ENCODE results near the gene GABRB1. TPM values are rescaled to one million over a fixed set of nuclear protein-coding genes. Genes with fewer than 3 reads are reported as not detected.

GABRB1 gene
- total RNA-seq, result not detected

DNA sequence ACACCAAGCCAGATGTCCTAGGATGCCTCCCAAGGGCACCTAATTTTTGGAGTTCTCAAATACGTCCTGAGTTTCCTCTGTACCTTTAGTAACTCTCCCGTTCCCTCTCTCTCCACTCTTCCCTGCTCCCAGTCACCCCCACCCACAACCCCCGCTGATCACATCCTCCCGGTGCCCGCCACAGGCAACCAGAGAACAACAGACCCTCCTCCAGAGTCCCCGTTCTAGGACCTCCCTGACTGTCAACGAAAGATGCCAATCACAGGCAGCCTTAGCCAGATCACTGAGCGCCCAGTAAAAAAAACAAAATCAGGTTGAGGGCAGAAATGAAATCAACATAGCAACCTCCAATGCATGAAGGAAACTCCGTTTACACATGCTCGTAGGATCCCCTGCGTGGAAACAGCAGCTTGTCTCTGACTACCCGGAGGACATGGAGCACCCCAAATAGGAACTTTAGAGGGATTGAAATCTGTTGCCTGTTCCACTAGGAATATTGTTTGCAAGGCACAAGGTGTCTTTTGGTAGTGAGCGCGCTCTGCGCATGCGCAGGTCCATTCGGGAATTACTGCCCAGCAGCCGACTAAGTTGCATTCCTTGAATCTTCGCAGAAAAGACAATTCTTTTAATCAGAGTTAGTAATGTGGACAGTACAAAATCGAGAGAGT, at the start of gene GABRB1:
GABRB1 (plus strand) TSS at position 557 of the 668 bp plus-strand sequence.
- no peaks in the 10 kb centered on the region for H3K4me1 ChIP-seq (replicated peaks)
- H3K9me3 ChIP-seq, result no peaks in the 10 kb centered on the region
- H3K27me3 ChIP-seq (replicated peaks; ENCODE audit: insufficient read depth), result no peaks in the 10 kb centered on the region
- no peak for DNase-seq (ENCODE audit: low spot score)
- intact Hi-C loops (cut with DNase I), result no loop called here
- TF ChIP-seq, protein P1, sequence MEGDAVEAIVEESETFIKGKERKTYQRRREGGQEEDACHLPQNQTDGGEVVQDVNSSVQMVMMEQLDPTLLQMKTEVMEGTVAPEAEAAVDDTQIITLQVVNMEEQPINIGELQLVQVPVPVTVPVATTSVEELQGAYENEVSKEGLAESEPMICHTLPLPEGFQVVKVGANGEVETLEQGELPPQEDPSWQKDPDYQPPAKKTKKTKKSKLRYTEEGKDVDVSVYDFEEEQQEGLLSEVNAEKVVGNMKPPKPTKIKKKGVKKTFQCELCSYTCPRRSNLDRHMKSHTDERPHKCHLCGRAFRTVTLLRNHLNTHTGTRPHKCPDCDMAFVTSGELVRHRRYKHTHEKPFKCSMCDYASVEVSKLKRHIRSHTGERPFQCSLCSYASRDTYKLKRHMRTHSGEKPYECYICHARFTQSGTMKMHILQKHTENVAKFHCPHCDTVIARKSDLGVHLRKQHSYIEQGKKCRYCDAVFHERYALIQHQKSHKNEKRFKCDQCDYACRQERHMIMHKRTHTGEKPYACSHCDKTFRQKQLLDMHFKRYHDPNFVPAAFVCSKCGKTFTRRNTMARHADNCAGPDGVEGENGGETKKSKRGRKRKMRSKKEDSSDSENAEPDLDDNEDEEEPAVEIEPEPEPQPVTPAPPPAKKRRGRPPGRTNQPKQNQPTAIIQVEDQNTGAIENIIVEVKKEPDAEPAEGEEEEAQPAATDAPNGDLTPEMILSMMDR (IDR thresholded peaks at IDR 0.05), result no peak
- TF ChIP-seq POLR2A (IDR thresholded peaks at IDR 0.05), result no peak
- TF ChIP-seq POLR2AphosphoS5 (IDR thresholded peaks at IDR 0.05), result no peak
- no peak within 1 kb of the TSS for H3K4me3 ChIP-seq
- 4% methylated on average over 20 of the region's 20 CpGs for WGBS
- no peak within 1 kb of the TSS for H3K27ac ChIP-seq
- no peaks in the 10 kb centered on the region for H3K36me3 ChIP-seq

DNA sequence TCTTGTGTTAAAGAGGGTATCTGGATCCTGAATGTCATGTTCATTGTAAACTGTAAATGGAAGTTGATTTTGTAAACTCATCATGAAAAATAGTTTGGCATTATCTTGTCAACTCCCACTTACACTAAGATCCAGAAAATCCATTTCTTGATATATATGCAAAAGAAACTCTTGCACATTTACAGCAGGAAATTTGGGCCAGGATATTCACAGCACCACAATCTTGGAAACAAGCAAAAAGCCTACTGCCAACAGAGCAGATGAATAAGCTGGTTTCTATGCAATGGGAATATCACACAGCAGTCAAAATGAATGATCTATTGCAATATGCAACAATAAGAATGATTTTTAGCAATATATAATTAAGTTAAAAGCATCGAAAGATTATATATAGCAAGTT, 46.6 kb upstream of the GABRB1 start:
- H3K27ac ChIP-seq, result no peak overlapping the region
- no peaks in the 10 kb centered on the region for H3K27me3 ChIP-seq (replicated peaks; ENCODE audit: insufficient read depth)
- H3K9me3 ChIP-seq, result no peaks in the 10 kb centered on the region
- intact Hi-C loops (cut with DNase I), result no loop called here
- H3K4me3 ChIP-seq, result no peak overlapping the region
- DNase-seq (ENCODE audit: low spot score), result no peak
- TF ChIP-seq POLR2A (IDR thresholded peaks at IDR 0.05) (no peak), POLR2AphosphoS5 (IDR thresholded peaks at IDR 0.05) (no peak)
- TF ChIP-seq, protein P1 (IDR thresholded peaks at IDR 0.05), result no peak
- WGBS, result 93% methylated on average over 1 of the region's 1 CpG
- no peaks in the 10 kb centered on the region for H3K36me3 ChIP-seq
- H3K4me1 ChIP-seq (replicated peaks), result no peaks in the 10 kb centered on the region

DNA sequence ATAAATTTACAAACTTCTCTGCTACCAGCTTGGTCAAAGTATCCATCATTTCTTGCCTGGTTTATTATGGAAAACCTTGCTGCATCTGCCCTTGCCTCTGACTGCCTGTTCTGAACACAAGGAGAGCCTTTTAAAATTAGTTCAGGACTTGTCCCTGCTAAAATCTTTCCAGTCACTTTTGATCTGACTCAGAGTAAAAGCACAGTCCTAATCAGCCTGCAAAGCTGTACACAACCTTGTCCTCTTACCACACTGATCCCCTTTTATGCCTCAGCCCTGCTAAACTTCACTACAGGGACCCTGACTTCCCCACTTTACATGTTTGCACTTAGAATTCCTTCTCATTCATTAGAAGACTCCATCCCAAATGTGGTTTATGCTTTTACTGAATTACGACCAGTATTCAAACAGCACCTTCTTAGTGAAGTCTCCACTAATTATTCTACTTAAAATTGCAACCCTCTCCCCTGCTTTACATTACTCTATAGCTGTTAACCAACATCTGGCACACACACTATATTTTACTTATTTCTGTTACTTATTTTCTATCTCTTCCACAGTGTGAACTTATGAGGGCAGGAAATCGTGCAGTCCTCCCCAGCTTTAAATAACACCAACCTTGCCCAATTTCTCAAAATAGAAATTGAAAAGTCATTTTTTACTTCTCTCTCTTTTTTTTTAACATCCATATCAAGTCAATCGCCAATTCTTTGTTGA, 44.3 kb upstream of the GABRB1 start:
- TF ChIP-seq, protein P1 (IDR thresholded peaks at IDR 0.05), result no peak
- TF ChIP-seq POLR2A (IDR thresholded peaks at IDR 0.05) (no peak), POLR2AphosphoS5 (IDR thresholded peaks at IDR 0.05) (no peak)

DNA sequence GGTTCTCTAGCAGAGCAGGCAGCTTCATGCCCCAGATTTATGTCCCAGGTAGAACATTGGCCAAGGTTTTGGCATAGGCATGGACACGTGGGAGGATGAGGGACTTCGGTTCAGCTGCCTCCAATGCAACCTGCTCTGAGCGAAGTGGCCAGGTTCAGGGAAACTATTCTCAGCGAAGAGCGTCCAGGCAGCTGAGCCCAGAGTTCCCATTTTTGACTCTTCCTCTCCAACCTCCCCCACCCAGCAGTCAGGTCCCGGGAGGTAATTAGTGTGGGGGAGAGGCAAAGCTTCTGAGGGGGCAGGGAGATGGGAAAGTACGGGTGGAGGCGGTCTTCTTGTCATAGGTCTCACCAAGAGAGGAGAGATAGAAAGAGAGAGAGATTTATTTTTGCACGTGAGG, 39.0 kb upstream of the GABRB1 start:
- H3K4me3 ChIP-seq, result no peak overlapping the region
- H3K4me1 ChIP-seq (replicated peaks), result no peaks in the 10 kb centered on the region
- TF ChIP-seq, protein P1 (IDR thresholded peaks at IDR 0.05), result no peak
- TF ChIP-seq POLR2AphosphoS5 (IDR thresholded peaks at IDR 0.05) (no peak), POLR2A (IDR thresholded peaks at IDR 0.05) (no peak)
- intact Hi-C loops (cut with DNase I), result no loop called here
- H3K36me3 ChIP-seq, result no peaks in the 10 kb centered on the region
- peaks cover 12% of the 10 kb centered on the region for H3K27me3 ChIP-seq (replicated peaks; ENCODE audit: insufficient read depth)
- 29% methylated on average over 9 of the region's 9 CpGs for WGBS
- no peak for DNase-seq (ENCODE audit: low spot score)
- H3K27ac ChIP-seq, result no peak overlapping the region
- no peaks in the 10 kb centered on the region for H3K9me3 ChIP-seq

More for the DNA sequence above, 44.3 kb upstream of the GABRB1 start:
- intact Hi-C loops (cut with DNase I), result no loop called here
- Histone ChIP-seq H3K9me3 (no peaks in the 10 kb centered on the region), H3K27me3 (replicated peaks; ENCODE audit: insufficient read depth) (no peaks in the 10 kb centered on the region), H3K4me1 (replicated peaks) (no peaks in the 10 kb centered on the region), H3K36me3 (no peaks in the 10 kb centered on the region), H3K4me3 (no peak overlapping the region), H3K27ac (no peak overlapping the region)
- WGBS, result 60% methylated on average over 3 of the region's 3 CpGs
- DNase-seq (ENCODE audit: low spot score), result no peak

All from prostate gland (tissue), 2 donors.